Measurements from ENCODE around the gene INMT.

- TF ChIP-seq POLR2A (IDR thresholded peaks at IDR 0.05; ENCODE audit: low read length) (no peak), GATA1 (IDR thresholded peaks at IDR 0.05; ENCODE audit: low read depth, low read length) (no peak)
Observed at GRCh38 chr7:30727061-30727945, 24.6 kb upstream of the INMT start.
